Measurements from ENCODE around the gene PIK3R5.
"Not testable (repeated sequence)": the region's sequence is repeated elsewhere in the genome, so short reads cannot be mapped to it uniquely, and the experiment has no call there.

Gene PIK3R5

GRCh38 chr17:8984225-8984624, 18.7 kb upstream of the PIK3R5 start:
- not testable (repeated sequence) for DNase-seq

- no peak for DNase-seq
These were observed 15.9 kb upstream of the PIK3R5 start for GRCh38 chr17:8981443-8981842.

- no peak for DNase-seq
These were observed 14.2 kb upstream of the PIK3R5 start for GRCh38 chr17:8979715-8980114.

- DNase-seq = no peak
These were observed 11.1 kb upstream of the PIK3R5 start for GRCh38 chr17:8976638-8977037.

- DNase-seq = no peak
These were observed 9.7 kb upstream of the PIK3R5 start for GRCh38 chr17:8975091-8975725.

- DNase-seq = no peak
These were observed 4.4 kb upstream of the PIK3R5 start for GRCh38 chr17:8969901-8970300.

- DNase-seq = no peak
These were observed 3.0 kb upstream of the PIK3R5 start for GRCh38 chr17:8968503-8968902.

GRCh38 chr17:8967861-8968260, 2.4 kb upstream of the PIK3R5 start:
- no peak for DNase-seq

- DNase-seq = no peak
These were observed 1.4 kb upstream of the PIK3R5 start for GRCh38 chr17:8966926-8967325.

- DNase-seq = peak; percentile 18
These were observed 610 bp downstream of the PIK3R5 start for GRCh38 chr17:8964801-8965393.

- no peak for DNase-seq
These were observed 1.8 kb downstream of the PIK3R5 start for GRCh38 chr17:8963647-8964258.

GRCh38 chr17:8963014-8963413, 2.5 kb downstream of the PIK3R5 start:
- DNase-seq = no peak

- no peak for DNase-seq
These were observed 3.7 kb downstream of the PIK3R5 start for GRCh38 chr17:8961829-8962228.

GRCh38 chr17:8960325-8961140, 5.0 kb downstream of the PIK3R5 start:
- no peak for DNase-seq

- no peak for DNase-seq
These were observed 6.1 kb downstream of the PIK3R5 start for GRCh38 chr17:8959312-8959918.

GRCh38 chr17:8957721-8958120, 7.8 kb downstream of the PIK3R5 start:
- DNase-seq = no peak

- DNase-seq = no peak
These were observed 9.0 kb downstream of the PIK3R5 start for GRCh38 chr17:8956465-8956902.

GRCh38 chr17:8955021-8955959, 10.2 kb downstream of the PIK3R5 start:
- no peak for DNase-seq

GRCh38 chr17:8954339-8954738, 11.2 kb downstream of the PIK3R5 start:
- DNase-seq = peak; percentile 70

- DNase-seq = no peak
These were observed 12.2 kb downstream of the PIK3R5 start for GRCh38 chr17:8953156-8953885.

GRCh38 chr17:8952191-8952590, 13.3 kb downstream of the PIK3R5 start:
- no peak for DNase-seq
